Osteocyte (in vitro differentiated cells): ENCODE measurements around the gene MRPL22. TPM values are rescaled to one million over a fixed set of nuclear protein-coding genes. Genes with fewer than 3 reads are reported as not detected.
"Not testable (repeated sequence)": the region's sequence is repeated elsewhere in the genome, so short reads cannot be mapped to it uniquely, and the experiment has no call there.

Experiments
- DNase-seq: peaks from one replicate; pipeline ENCODE4 v3.0.0; 2021; ENCODE audit warnings: mixed read lengths; ENCODE audit not compliant: unreplicated experiment; ENCODE audit errors: extremely low spot score
- H3K27ac Mint-ChIP-seq: one replicate; pipeline ENCODE4 v1.8.0; 2021; ENCODE audit warnings: mild to moderate bottlenecking, mixed read lengths; ENCODE audit not compliant: unreplicated experiment
- H3K27me3 Mint-ChIP-seq: one replicate; pipeline ENCODE4 v1.8.0; 2021; ENCODE audit warnings: mixed read lengths; ENCODE audit not compliant: unreplicated experiment
- H3K36me3 Mint-ChIP-seq: one replicate; pipeline ENCODE4 v1.8.0; 2021; ENCODE audit warnings: mixed read lengths; ENCODE audit not compliant: unreplicated experiment
- H3K4me1 Mint-ChIP-seq: one replicate; pipeline ENCODE4 v1.8.0; 2021; ENCODE audit warnings: mixed read lengths; ENCODE audit not compliant: unreplicated experiment
- H3K4me3 Mint-ChIP-seq: one replicate; pipeline ENCODE4 v1.8.0; 2021; ENCODE audit warnings: mild to moderate bottlenecking, moderate library complexity, mixed read lengths; ENCODE audit not compliant: unreplicated experiment
- H3K9me3 Mint-ChIP-seq: one replicate; pipeline ENCODE4 v1.8.0; 2021; ENCODE audit warnings: mixed read lengths; ENCODE audit not compliant: unreplicated experiment
- total RNA-seq: library from RNA; stranded (reverse); gene quantifications from 2 replicates; pipeline ENCODE4 v1.2.1, GENCODE V29; 2021
- TF ChIP-seq, protein P1 (sequence below): fragments of 200-600 bp; sonication (generic); IDR thresholded peaks from 2 replicates; pipeline ENCODE4 v1.5.0; 2021; ENCODE audit warnings: antibody characterized with exemption, mild to moderate bottlenecking, moderate library complexity

The MRPL22 gene
- total RNA-seq, 1 donor from 2014 or later = 39.1 TPM

DNA sequence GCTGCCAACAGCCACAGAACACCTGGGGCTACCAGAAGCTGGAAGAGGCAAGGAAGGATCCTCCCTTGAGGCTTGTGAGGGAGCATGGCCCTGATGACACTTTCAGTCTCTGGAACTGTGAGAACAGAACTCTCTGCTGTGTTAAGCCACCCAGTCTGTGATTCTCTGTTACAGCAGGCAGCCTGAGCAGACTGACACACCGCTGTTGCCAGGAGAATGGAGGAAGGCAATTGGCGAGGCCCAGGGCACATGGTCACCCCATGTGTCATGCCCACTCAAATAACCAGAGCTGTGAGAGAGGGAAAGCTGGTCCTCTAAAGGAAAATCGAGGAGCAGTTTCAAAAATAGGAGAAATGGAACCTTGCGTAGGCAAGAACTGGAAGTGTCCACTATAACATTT is 60.6 kb downstream of the MRPL22 start:
- no peak overlapping the region for H3K4me3 Mint-ChIP-seq
- H3K27ac Mint-ChIP-seq = no peak overlapping the region
- DNase-seq = no peak
- TF ChIP-seq, protein P1, sequence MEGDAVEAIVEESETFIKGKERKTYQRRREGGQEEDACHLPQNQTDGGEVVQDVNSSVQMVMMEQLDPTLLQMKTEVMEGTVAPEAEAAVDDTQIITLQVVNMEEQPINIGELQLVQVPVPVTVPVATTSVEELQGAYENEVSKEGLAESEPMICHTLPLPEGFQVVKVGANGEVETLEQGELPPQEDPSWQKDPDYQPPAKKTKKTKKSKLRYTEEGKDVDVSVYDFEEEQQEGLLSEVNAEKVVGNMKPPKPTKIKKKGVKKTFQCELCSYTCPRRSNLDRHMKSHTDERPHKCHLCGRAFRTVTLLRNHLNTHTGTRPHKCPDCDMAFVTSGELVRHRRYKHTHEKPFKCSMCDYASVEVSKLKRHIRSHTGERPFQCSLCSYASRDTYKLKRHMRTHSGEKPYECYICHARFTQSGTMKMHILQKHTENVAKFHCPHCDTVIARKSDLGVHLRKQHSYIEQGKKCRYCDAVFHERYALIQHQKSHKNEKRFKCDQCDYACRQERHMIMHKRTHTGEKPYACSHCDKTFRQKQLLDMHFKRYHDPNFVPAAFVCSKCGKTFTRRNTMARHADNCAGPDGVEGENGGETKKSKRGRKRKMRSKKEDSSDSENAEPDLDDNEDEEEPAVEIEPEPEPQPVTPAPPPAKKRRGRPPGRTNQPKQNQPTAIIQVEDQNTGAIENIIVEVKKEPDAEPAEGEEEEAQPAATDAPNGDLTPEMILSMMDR = no peak
- no peaks in the 10 kb centered on the region for H3K4me1 Mint-ChIP-seq
- H3K9me3 Mint-ChIP-seq = peaks cover 3% of the 10 kb centered on the region
- peaks cover 5% of the 10 kb centered on the region for H3K27me3 Mint-ChIP-seq
- H3K36me3 Mint-ChIP-seq = no peaks in the 10 kb centered on the region

DNA sequence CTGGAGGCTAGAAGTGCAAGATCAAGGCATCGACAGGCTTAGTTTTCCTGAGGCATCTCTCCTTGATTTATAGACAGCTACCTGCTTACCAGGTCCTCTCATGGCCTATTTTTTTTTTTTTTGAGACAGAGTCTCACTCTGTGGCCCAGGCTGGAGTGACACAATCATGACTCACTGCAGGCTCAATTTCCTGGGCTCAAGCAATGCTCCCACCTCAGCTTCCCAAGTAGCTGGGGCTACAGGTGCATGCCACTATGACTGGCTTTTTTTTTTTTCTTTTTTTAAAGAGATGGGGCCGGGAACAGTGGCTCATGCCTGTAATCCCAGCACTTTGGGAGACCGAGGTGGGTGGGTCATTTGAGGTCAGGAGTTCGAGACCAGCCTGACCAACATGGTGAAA is 61.8 kb downstream of the MRPL22 start:
- not testable (repeated sequence) for DNase-seq, H3K4me1 Mint-ChIP-seq, H3K4me3 Mint-ChIP-seq, H3K9me3 Mint-ChIP-seq, H3K36me3 Mint-ChIP-seq, H3K27me3 Mint-ChIP-seq, H3K27ac Mint-ChIP-seq

DNA sequence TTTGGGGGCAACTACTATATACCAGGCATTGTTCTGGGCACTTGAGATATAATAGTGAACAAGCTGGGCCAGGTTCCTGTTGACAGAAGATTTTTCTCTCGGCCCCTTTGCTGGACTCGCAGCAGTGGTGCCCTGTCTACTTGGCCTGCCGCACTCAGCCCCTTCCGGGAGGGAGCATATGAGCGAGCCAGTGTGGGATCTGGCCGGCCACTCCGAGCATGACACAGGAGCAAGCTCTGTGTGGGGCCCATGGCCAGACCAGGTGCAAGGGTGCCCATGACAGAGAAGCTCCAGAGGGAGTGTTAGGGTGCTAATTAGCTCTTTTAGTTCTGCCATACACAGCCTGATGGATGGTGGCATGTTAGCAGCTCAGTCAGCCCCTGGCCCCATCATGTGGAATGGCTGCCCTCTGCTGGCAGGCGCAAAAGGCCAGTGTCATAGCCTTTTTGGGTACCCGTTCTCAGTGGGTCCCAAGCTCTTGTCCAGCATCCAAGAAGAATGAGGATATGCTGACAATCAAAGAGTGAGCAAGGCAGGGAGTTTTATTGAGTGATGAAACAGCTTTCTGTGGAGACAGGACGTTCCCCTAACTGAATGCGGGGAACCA is 63.4 kb downstream of the MRPL22 start:
- TF ChIP-seq, protein P1 = peak; percentile 51
- Mint-ChIP-seq H3K27ac (no peak overlapping the region), H3K27me3 (peaks cover 7% of the 10 kb centered on the region), H3K36me3 (no peaks in the 10 kb centered on the region), H3K9me3 (peaks cover 3% of the 10 kb centered on the region), H3K4me1 (no peaks in the 10 kb centered on the region), H3K4me3 (no peak overlapping the region)
- no peak for DNase-seq

DNA sequence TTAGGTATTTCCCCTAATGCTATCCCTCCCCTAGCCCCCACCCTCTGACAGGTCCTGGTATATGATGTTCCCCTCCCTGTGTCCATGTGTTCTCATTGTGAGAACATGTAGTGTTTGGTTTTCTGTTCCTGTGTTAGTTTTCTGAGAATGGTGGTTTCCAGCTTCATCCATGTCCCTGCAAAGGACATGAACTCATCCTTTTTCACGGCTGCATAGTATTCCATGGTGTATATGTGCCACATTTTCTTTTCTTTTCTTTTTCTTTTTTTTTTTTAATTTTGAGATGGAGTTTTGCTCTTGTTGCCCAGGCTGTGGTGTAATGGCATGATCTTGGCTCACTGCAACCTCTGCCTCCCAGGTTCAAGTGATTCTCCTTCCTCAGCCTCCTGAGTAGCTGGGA is 65.4 kb downstream of the MRPL22 start:
- not testable (repeated sequence) for H3K9me3 Mint-ChIP-seq, H3K27ac Mint-ChIP-seq, H3K36me3 Mint-ChIP-seq, H3K4me3 Mint-ChIP-seq, H3K4me1 Mint-ChIP-seq, DNase-seq, H3K27me3 Mint-ChIP-seq

DNA sequence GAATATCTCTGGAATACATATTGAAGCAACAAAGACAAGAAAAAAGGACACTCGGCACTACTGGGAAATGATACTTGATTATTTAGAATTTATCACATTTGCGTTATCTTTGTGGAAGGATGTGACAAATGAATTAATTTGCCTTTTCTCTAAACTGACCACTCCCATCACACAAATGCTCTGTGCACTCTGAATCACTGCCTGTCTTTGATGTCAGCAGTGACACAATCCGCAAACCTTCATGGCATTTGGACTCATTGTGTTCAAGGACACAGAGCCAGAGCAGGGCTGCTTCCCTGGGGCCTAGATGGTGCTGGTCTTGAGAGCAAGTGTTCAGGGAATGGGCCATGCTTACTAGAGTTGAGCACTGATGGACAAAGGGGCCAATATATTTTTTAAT is 67.8 kb downstream of the MRPL22 start:
- DNase-seq = no peak
- Mint-ChIP-seq H3K36me3 (no peaks in the 10 kb centered on the region), H3K9me3 (no peaks in the 10 kb centered on the region), H3K4me3 (no peak overlapping the region), H3K27me3 (peaks cover 23% of the 10 kb centered on the region), H3K4me1 (no peaks in the 10 kb centered on the region), H3K27ac (no peak overlapping the region)
- TF ChIP-seq, protein P1 = no peak

DNA sequence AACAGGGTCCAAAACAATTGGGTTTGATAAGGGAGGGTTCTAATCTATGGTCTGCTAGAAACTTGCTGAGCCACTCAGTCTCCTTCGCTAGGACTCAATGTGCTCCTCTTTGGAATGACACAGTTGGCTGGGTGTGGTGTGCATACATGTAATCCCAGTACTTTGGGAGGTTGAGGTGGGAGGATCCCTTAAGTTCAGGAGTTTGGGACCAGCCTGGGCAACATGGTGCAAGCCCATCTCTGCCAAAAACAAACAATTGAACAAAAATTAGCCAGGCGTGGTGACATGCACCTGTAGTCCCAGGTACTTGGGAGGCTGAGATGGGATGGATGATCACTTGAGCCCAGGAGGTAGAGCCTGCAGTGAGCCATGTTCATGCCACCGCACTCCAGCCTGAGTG is 70.0 kb downstream of the MRPL22 start:
- H3K4me1 Mint-ChIP-seq = no peaks in the 10 kb centered on the region
- no peaks in the 10 kb centered on the region for H3K9me3 Mint-ChIP-seq
- no peak overlapping the region for H3K4me3 Mint-ChIP-seq
- H3K27me3 Mint-ChIP-seq = peaks cover 26% of the 10 kb centered on the region
- H3K36me3 Mint-ChIP-seq = no peaks in the 10 kb centered on the region
- DNase-seq = no peak
- TF ChIP-seq, protein P1 = no peak
- H3K27ac Mint-ChIP-seq = no peak overlapping the region
